ENCODE data around the gene TSPAN12. TPM values are rescaled to one million over a fixed set of nuclear protein-coding genes. Genes with fewer than 3 reads are reported as not detected.

TSPAN12 gene
- total RNA-seq, 1 donor from 2014 or later = not detected

DNA sequence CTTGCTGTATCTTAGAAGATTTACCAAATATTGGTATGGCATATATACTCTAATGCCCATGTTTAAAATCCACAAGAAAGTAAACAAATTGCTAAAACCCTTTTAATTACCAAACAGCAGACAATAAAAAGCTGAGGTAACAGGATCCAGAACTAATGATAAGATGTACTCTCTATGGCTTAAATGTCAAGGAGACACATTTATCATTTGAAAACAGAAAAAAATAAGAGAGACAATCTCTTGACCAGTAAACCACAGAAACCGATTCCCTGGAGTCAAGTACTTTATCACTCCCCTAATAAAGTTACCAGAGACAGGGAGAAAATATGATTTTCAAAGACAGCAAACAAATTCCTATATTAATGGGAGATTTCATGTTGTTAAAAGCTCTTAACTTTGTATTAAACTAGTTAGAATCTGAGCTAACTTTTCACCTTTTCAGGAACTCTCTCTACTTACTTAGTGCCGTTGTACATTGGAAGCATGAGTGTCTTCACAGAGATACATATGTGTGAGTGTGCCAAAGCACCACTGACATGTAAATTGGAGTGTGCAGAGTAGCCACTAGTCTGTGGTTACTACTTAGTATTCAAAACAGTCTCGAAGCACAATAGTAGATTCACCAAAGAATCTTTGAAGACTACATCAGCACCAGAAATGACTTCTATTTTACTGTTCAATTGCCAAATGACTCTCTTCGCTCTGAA lies 44.2 kb downstream of the TSPAN12 start:
- Mint-ChIP-seq H3K36me3 (ENCODE audit: low read depth) (no peaks in the 10 kb centered on the region), H3K4me3 (ENCODE audit: low read depth) (no peak overlapping the region)

GRCh38 chr7:120813089-120813488 lies 44.9 kb downstream of the TSPAN12 start:
- no peak for DNase-seq (ENCODE audit: low spot score)
- Mint-ChIP-seq H3K4me3 (ENCODE audit: low read depth) (no peak overlapping the region), H3K27me3 (ENCODE audit: low read depth) (peaks cover 5% of the 10 kb centered on the region), H3K9me3 (no peaks in the 10 kb centered on the region), H3K4me1 (ENCODE audit: low read depth) (no peaks in the 10 kb centered on the region), H3K27ac (no peak overlapping the region), H3K36me3 (ENCODE audit: low read depth) (no peaks in the 10 kb centered on the region)
- intact Hi-C loops (cut with micrococcal nuclease) = no loop called here

More for the DNA sequence above, 44.2 kb downstream of the TSPAN12 start:
- no peaks in the 10 kb centered on the region for H3K4me1 Mint-ChIP-seq (ENCODE audit: low read depth)
- DNase-seq (ENCODE audit: low spot score) = no peak
- intact Hi-C loops (cut with micrococcal nuclease) = no loop called here
- H3K27ac Mint-ChIP-seq = no peak overlapping the region
- peaks cover 5% of the 10 kb centered on the region for H3K27me3 Mint-ChIP-seq (ENCODE audit: low read depth)
- no peaks in the 10 kb centered on the region for H3K9me3 Mint-ChIP-seq

DNA sequence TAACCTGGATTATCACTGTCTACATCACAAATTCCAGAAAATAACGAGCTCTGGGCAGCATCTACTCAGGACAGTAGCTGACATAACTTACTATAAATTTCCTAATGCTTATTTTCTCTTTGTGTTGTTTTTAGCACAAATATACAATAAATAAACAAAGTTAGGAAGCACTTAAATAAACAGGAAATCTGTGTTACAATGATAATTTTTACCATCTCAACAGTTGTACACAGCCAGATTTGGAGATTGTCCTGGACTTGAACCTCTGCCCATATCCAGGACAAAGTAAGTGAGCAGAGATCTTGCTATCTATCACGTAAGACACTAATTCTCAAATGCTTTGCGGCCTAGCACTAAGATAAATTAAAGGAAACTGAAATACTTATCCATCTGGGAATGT lies 48.7 kb downstream of the TSPAN12 start:
- no peaks in the 10 kb centered on the region for H3K4me1 Mint-ChIP-seq (ENCODE audit: low read depth)
- no peaks in the 10 kb centered on the region for H3K36me3 Mint-ChIP-seq (ENCODE audit: low read depth)
- H3K9me3 Mint-ChIP-seq = no peaks in the 10 kb centered on the region
- no peak overlapping the region for H3K27ac Mint-ChIP-seq
- no peak overlapping the region for H3K4me3 Mint-ChIP-seq (ENCODE audit: low read depth)
- intact Hi-C loops (cut with micrococcal nuclease) = loop anchor here (5.0 to 10.0 kb wide), 3 partner anchors 48 to 1186 kb away; partner anchors contain the start of genes CPED1 and TSPAN12
- DNase-seq (ENCODE audit: low spot score) = no peak
- no peaks in the 10 kb centered on the region for H3K27me3 Mint-ChIP-seq (ENCODE audit: low read depth)

GRCh38 chr7:120807390-120807789 lies 50.6 kb downstream of the TSPAN12 start:
- intact Hi-C loops (cut with micrococcal nuclease) = loop anchor here (2.0 to 10.0 kb wide), 4 partner anchors 50 to 1187 kb away; partner anchors contain the start of genes CPED1 and TSPAN12
- no peaks in the 10 kb centered on the region for H3K9me3 Mint-ChIP-seq
- H3K27me3 Mint-ChIP-seq (ENCODE audit: low read depth) = peaks cover 3% of the 10 kb centered on the region
- DNase-seq (ENCODE audit: low spot score) = no peak
- H3K4me1 Mint-ChIP-seq (ENCODE audit: low read depth) = no peaks in the 10 kb centered on the region
- H3K27ac Mint-ChIP-seq = no peak overlapping the region
- no peak overlapping the region for H3K4me3 Mint-ChIP-seq (ENCODE audit: low read depth)
- H3K36me3 Mint-ChIP-seq (ENCODE audit: low read depth) = no peaks in the 10 kb centered on the region

DNA sequence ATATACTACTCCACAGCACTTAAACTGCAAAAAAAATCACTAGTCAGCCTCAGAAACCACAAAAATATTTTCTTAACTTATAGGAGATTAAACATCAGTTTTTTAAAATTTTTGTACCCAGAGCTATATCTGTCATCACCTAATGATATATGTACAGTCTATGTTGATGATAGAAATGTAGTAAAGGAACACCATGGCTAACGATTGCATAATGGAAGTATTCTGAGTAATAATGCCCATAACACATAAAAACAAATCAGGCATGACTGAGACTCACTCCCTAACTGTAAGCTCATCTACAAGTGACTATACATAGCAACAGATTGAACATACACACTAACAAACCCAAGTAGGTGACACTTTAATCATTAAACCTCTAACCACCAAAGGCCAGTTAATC lies 51.3 kb downstream of the TSPAN12 start:
- Mint-ChIP-seq H3K27me3 (ENCODE audit: low read depth) (peaks cover 3% of the 10 kb centered on the region), H3K9me3 (no peaks in the 10 kb centered on the region), H3K4me1 (ENCODE audit: low read depth) (no peaks in the 10 kb centered on the region), H3K4me3 (ENCODE audit: low read depth) (no peak overlapping the region), H3K27ac (no peak overlapping the region), H3K36me3 (ENCODE audit: low read depth) (no peaks in the 10 kb centered on the region)
- intact Hi-C loops (cut with micrococcal nuclease) = loop anchor here (1.0 to 10.0 kb wide), 5 partner anchors 51 to 1188 kb away; partner anchors contain the start of genes CPED1 and TSPAN12
- no peak for DNase-seq (ENCODE audit: low spot score)

DNA sequence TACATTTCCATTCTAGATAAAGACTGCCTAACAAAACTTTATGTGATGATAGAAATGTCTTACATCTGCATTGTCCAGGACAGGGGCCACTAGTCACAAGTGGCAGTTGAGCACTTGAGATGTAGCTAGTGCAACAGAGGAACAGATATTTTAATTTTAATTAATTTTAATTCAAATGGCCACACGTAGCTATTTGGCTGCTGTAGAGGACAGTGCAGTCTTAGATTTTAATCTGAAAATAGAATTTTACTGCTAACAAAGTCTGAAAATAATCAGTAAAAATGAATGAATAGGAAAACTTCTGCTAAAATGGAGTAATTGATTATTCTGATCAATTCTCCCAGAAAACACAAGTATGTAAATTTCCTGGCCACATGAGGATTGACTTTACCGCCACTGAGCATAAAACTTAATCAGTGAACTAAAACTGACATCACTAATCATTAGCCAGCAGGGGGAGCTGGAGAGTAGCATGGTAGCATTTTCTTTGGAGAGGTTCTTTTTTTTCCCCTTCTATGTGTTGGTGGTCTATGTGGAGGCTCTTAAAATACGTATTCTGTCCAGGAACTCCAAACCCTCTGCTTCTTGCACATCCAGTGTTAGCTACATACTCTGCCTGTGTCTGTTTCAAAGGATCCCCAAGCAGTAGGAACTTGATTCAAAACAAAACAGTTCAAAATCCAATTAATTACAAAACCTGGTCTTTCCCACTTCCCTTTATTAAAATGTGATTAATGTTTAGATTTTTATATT lies 52.1 kb downstream of the TSPAN12 start:
- Mint-ChIP-seq H3K27me3 (ENCODE audit: low read depth) (peaks cover 3% of the 10 kb centered on the region), H3K9me3 (no peaks in the 10 kb centered on the region), H3K27ac (no peak overlapping the region), H3K4me1 (ENCODE audit: low read depth) (no peaks in the 10 kb centered on the region), H3K36me3 (ENCODE audit: low read depth) (no peaks in the 10 kb centered on the region), H3K4me3 (ENCODE audit: low read depth) (no peak overlapping the region)
- intact Hi-C loops (cut with micrococcal nuclease) = loop anchor here (1.0 to 10.0 kb wide), 6 partner anchors 51 to 1189 kb away; partner anchors contain the start of genes CPED1 and TSPAN12
- DNase-seq (ENCODE audit: low spot score) = peak; percentile 18

GRCh38 chr7:120802751-120803150 lies 55.2 kb downstream of the TSPAN12 start:
- no peak overlapping the region for H3K27ac Mint-ChIP-seq
- intact Hi-C loops (cut with micrococcal nuclease) = loop anchor here (10.0 kb wide), 1 partner anchor 1192 kb away; no protein-coding TSS in a partner anchor
- DNase-seq (ENCODE audit: low spot score) = no peak
- no peak overlapping the region for H3K4me3 Mint-ChIP-seq (ENCODE audit: low read depth)
- H3K27me3 Mint-ChIP-seq (ENCODE audit: low read depth) = peaks cover 3% of the 10 kb centered on the region
- H3K36me3 Mint-ChIP-seq (ENCODE audit: low read depth) = no peaks in the 10 kb centered on the region
- H3K9me3 Mint-ChIP-seq = no peaks in the 10 kb centered on the region
- H3K4me1 Mint-ChIP-seq (ENCODE audit: low read depth) = no peaks in the 10 kb centered on the region

DNA sequence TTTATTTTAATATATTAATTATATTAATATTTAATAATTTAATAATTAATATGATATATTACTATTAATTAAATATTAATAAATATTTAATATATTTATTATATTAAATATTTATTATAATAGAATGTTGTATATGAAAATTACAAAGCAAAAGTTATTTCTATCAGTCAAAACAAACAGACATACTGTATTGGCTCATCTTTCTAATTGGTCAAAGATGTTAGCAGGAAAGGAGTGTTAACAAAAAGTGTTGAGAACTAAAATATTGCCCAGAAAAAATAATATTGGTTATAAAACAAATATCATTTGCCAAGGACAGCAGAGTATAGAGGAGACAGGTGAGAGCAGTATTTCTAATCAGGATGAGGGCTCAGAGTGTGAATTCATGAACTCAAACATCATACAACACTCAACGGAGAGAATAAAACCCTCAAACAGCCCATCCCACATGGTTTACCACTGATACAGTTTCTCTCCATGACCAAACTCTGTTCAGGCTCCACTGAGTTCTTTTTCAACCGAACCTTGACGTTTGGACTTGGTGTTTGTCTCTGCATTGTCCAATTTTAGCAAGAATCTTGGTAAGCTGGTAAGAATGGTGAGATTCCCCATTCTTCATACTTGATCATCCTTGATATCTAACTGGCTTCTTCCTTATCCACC lies 58.0 kb downstream of the TSPAN12 start:
- Mint-ChIP-seq H3K27ac (no peak overlapping the region), H3K27me3 (ENCODE audit: low read depth) (peaks cover 3% of the 10 kb centered on the region), H3K36me3 (ENCODE audit: low read depth) (no peaks in the 10 kb centered on the region), H3K9me3 (no peaks in the 10 kb centered on the region), H3K4me3 (ENCODE audit: low read depth) (no peak overlapping the region), H3K4me1 (ENCODE audit: low read depth) (no peaks in the 10 kb centered on the region)
- DNase-seq (ENCODE audit: low spot score) = no peak
- intact Hi-C loops (cut with micrococcal nuclease) = loop anchor here (10.0 kb wide), 1 partner anchor 1195 kb away; no protein-coding TSS in a partner anchor

DNA sequence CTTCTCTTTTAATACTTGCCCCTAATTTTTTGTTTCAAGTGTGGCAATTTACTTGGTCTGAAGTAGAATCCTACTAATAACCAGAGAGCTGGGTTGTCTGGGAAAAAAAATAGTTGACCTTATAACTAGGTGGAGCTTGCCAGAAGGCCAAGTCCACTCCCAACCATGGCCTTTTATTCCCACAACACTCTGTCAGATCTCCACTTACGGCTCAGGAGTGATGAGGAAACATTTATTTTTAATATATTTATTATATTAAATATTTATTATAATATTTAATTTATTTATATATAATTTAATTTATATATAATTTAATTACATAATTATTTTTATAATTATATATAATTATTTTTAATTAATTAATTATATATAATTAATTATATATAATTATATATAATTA lies 58.8 kb downstream of the TSPAN12 start:
- H3K9me3 Mint-ChIP-seq = no peaks in the 10 kb centered on the region
- H3K36me3 Mint-ChIP-seq (ENCODE audit: low read depth) = no peaks in the 10 kb centered on the region
- DNase-seq (ENCODE audit: low spot score) = no peak
- H3K4me3 Mint-ChIP-seq (ENCODE audit: low read depth) = no peak overlapping the region
- H3K27me3 Mint-ChIP-seq (ENCODE audit: low read depth) = peaks cover 3% of the 10 kb centered on the region
- H3K4me1 Mint-ChIP-seq (ENCODE audit: low read depth) = no peaks in the 10 kb centered on the region
- intact Hi-C loops (cut with micrococcal nuclease) = no loop called here
- H3K27ac Mint-ChIP-seq = no peak overlapping the region

GRCh38 chr7:120797026-120797645 lies 60.8 kb downstream of the TSPAN12 start:
- intact Hi-C loops (cut with micrococcal nuclease) = no loop called here
- Mint-ChIP-seq H3K9me3 (no peaks in the 10 kb centered on the region), H3K27me3 (ENCODE audit: low read depth) (peaks cover 2% of the 10 kb centered on the region), H3K36me3 (ENCODE audit: low read depth) (no peaks in the 10 kb centered on the region), H3K4me1 (ENCODE audit: low read depth) (no peaks in the 10 kb centered on the region), H3K27ac (no peak overlapping the region), H3K4me3 (ENCODE audit: low read depth) (no peak overlapping the region)
- no peak for DNase-seq (ENCODE audit: low spot score)

DNA sequence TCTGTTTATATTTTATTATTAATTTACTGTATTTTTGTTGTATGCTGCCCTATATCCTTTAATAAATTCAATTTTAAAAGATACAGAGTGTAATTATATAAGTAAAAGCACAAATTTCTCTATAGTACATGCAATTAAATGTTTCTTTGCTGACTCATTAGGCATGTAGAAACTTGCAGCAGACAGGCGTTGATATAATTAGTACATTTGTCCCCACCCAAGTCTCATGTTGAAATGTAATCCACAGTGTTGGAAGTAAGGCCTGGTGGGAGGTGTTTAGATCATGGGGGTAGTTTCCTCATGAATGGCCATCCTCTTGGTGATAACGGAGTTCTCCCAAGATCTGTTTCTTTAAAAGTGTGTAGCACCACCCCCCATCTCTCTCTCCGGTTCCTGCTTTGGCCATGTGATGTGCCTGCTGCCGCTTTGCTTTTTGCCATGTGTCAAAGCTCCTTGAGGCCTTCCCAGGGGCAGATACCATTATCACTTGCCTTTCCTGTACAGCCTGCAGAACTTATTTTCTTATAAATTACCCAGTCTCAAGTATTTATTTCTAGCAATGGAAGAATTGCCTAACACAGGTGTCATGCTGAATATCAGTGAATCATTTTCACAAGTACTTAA lies 63.7 kb downstream of the TSPAN12 start:
- no peak overlapping the region for H3K4me3 Mint-ChIP-seq (ENCODE audit: low read depth)

More for the DNA sequence above, 63.7 kb downstream of the TSPAN12 start:
- H3K4me1 Mint-ChIP-seq (ENCODE audit: low read depth) = no peaks in the 10 kb centered on the region
- no peak for DNase-seq (ENCODE audit: low spot score)
- intact Hi-C loops (cut with micrococcal nuclease) = no loop called here
- peaks cover 6% of the 10 kb centered on the region for H3K27me3 Mint-ChIP-seq (ENCODE audit: low read depth)
- no peak overlapping the region for H3K27ac Mint-ChIP-seq
- H3K36me3 Mint-ChIP-seq (ENCODE audit: low read depth) = no peaks in the 10 kb centered on the region
- no peaks in the 10 kb centered on the region for H3K9me3 Mint-ChIP-seq

Data from activated T-helper 2 cell treated with anti-CD3 and anti-CD28 coated beads, Interferon-gamma antibody, Interleukin-2, Interleukin-4, amounts not matched to agents 10 μg/mL and 5 μg/mL and 100 μg/mL, durations not matched to agents 14 hours and 24 hours and 36 hours (primary cell).